Fibroblast of lung (primary cell): Measurements from ENCODE around the gene CADPS. TPM values are rescaled to one million over a fixed set of nuclear protein-coding genes. Genes with fewer than 3 reads are reported as not detected.

ENCODE experiments used
- DNase-seq, 2 donors: peaks; one replicate each; pipeline versions ENCODE4 v3.0.0 to v3.0.0-alpha.2; 2010; ENCODE audit warnings: low read depth in 2 of 2
- H2AFZ ChIP-seq: 2 replicates; pipeline ENCODE4 v1.5.1; 2012; ENCODE audit warnings: low read length, control low read depth, inconsistent platforms
- H3K27ac ChIP-seq: 2 replicates; pipeline ENCODE4 v1.5.1; 2011; ENCODE audit warnings: low read length, control low read depth; ENCODE audit not compliant: insufficient read depth
- H3K27me3 ChIP-seq: 2 replicates; pipeline ENCODE4 v1.5.1; 2011; ENCODE audit warnings: mild to moderate bottlenecking, low read length; ENCODE audit not compliant: control insufficient read depth, insufficient read depth
- H3K36me3 ChIP-seq: 2 replicates; pipeline ENCODE4 v1.5.1; 2011; ENCODE audit warnings: low read length; ENCODE audit not compliant: control insufficient read depth, insufficient read depth
- H3K4me1 ChIP-seq: 2 replicates; pipeline ENCODE4 v1.5.1; 2011; ENCODE audit warnings: low read length; ENCODE audit not compliant: control insufficient read depth, insufficient read depth; ENCODE audit errors: extremely low read depth
- H3K4me2 ChIP-seq: 2 replicates; pipeline ENCODE4 v1.5.1; 2011; ENCODE audit warnings: low read length, control low read depth; ENCODE audit not compliant: insufficient read depth; ENCODE audit errors: extremely low read depth
- H3K4me3 ChIP-seq, 4 experiments: fragments of 200-600 bp in 1 of 4; sonication (generic) in 1 of 4; replicated peaks in 1 of 4; 2 replicates each; pipeline ENCODE4 v1.5.1; 2011 to 2016; ENCODE audit warnings: low read length in 4 of 4, low read depth in 3 of 4, mild to moderate bottlenecking in 3 of 4, control low read depth in 2 of 4, inconsistent platforms in 1 of 4, mixed read lengths in 1 of 4; ENCODE audit not compliant: insufficient read depth in 1 of 4; ENCODE audit errors: control extremely low read depth in 1 of 4
- H3K79me2 ChIP-seq: 2 replicates; pipeline ENCODE4 v1.5.1; 2012; ENCODE audit warnings: mild to moderate bottlenecking, low read length, inconsistent platforms; ENCODE audit not compliant: control insufficient read depth, insufficient read depth
- H3K9ac ChIP-seq: 2 replicates; pipeline ENCODE4 v1.5.1; 2011; ENCODE audit warnings: mild to moderate bottlenecking, low read length, control low read depth; ENCODE audit not compliant: insufficient read depth
- H3K9me3 ChIP-seq: 2 replicates; pipeline ENCODE4 v1.5.1; 2012; ENCODE audit warnings: low read depth, low read length; ENCODE audit not compliant: control insufficient read depth, insufficient read depth
- H4K20me1 ChIP-seq: 2 replicates; pipeline ENCODE4 v1.5.1; 2011; ENCODE audit warnings: low read length; ENCODE audit not compliant: control insufficient read depth, insufficient read depth; ENCODE audit errors: extremely low read depth
- EZH2 ChIP-seq: IDR thresholded peaks from 2 replicates; pipeline ENCODE4 v1.5.1; 2012; ENCODE audit warnings: low read length, control low read depth, mild to moderate bottlenecking; ENCODE audit errors: missing control alignments
- polyA plus RNA-seq, 2 donors: library from polyadenylated mRNA; depleted of rRNA in 1 of 2; stranded (reverse) in 1 of 2; unstranded in 1 of 2; fragments of >200 nt; gene quantifications; 2 replicates each; pipeline ENCODE4 v1.2.1, GENCODE V29; 2011 to 2012; ENCODE audit warnings: missing spikeins in 1 of 2
- total RNA-seq: library from RNA; depleted of rRNA; stranded (reverse); fragments of >200 nt; gene quantifications from 2 replicates; pipeline ENCODE4 v1.2.1, GENCODE V29; 2014
- TF ChIP-seq, protein P1 (sequence below), 2 donors: IDR thresholded peaks in 1 of 2; conservative IDR thresholded peaks in 1 of 2; 1 replicate in 1 of 2; 2 replicates in 1 of 2; pipeline ENCODE4 v1.5.1; 2011 to 2012; ENCODE audit warnings: low read length in 2 of 2, control low read depth in 1 of 2, inconsistent platforms in 1 of 2, low read depth in 1 of 2, mild to moderate bottlenecking in 1 of 2

Gene CADPS
- total and polyA plus RNA-seq, 2 donors (not counting 1 experiment from before 2014, with no cell fraction given): 2.3 to 63.1 TPM

DNA sequence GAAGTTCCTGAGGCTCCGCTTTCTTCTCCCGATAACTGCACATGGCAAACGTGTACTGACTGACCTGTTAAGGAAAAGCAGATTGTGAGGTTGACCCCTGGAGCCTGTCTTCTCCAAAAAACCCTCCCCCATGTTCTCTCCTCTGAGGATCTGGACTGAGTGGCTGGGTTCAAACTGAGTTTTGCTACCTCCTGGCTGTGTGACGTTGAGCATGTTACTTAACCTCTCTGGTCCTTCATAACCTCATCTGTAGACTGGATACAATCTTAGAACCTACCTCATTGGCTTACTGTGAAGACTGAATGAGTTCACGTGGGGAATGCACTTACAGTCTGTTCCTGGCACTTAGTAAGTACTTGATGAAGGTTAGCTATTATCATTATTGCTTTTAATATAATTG lies 317.8 kb downstream of the CADPS start:
- Histone ChIP-seq H3K4me1 (peaks cover 7% of the 10 kb centered on the region), H3K27me3 (no peaks in the 10 kb centered on the region), H2AFZ (no peak overlapping the region), H3K27ac (no peak overlapping the region), H3K9me3 (no peaks in the 10 kb centered on the region), H4K20me1 (no peaks in the 10 kb centered on the region), H3K4me2 (no peak overlapping the region), H3K36me3 (no peaks in the 10 kb centered on the region), H3K4me3 (no peak overlapping the region), H3K79me2 (no peaks in the 10 kb centered on the region), H3K9ac (no peak overlapping the region)
- no peak for DNase-seq
- TF ChIP-seq, protein P1, sequence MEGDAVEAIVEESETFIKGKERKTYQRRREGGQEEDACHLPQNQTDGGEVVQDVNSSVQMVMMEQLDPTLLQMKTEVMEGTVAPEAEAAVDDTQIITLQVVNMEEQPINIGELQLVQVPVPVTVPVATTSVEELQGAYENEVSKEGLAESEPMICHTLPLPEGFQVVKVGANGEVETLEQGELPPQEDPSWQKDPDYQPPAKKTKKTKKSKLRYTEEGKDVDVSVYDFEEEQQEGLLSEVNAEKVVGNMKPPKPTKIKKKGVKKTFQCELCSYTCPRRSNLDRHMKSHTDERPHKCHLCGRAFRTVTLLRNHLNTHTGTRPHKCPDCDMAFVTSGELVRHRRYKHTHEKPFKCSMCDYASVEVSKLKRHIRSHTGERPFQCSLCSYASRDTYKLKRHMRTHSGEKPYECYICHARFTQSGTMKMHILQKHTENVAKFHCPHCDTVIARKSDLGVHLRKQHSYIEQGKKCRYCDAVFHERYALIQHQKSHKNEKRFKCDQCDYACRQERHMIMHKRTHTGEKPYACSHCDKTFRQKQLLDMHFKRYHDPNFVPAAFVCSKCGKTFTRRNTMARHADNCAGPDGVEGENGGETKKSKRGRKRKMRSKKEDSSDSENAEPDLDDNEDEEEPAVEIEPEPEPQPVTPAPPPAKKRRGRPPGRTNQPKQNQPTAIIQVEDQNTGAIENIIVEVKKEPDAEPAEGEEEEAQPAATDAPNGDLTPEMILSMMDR (conservative IDR thresholded peaks at IDR 0.05 in 1 of 2, IDR thresholded peaks at IDR 0.05 in 1 of 2; ENCODE audit: low read depth in 1 of 2, low read length in 2 of 2): no peak

- Histone ChIP-seq H3K79me2 (no peaks in the 10 kb centered on the region), H3K4me2 (no peak overlapping the region), H2AFZ (no peak overlapping the region), H3K4me1 (peaks cover 3% of the 10 kb centered on the region), H3K27me3 (no peaks in the 10 kb centered on the region), H4K20me1 (no peaks in the 10 kb centered on the region), H3K9me3 (no peaks in the 10 kb centered on the region), H3K27ac (no peak overlapping the region), H3K9ac (no peak overlapping the region), H3K36me3 (no peaks in the 10 kb centered on the region), H3K4me3 (no peak overlapping the region)
- no peak for DNase-seq
- TF ChIP-seq EZH2: no peak
- TF ChIP-seq, protein P1 (conservative IDR thresholded peaks at IDR 0.05 in 1 of 2, IDR thresholded peaks at IDR 0.05 in 1 of 2; ENCODE audit: low read depth in 1 of 2, low read length in 2 of 2): no peak
Observed at GRCh38 chr3:62556121-62556815, 318.9 kb downstream of the CADPS start.

- no peak for TF ChIP-seq EZH2
- TF ChIP-seq, protein P1 (conservative IDR thresholded peaks at IDR 0.05 in 1 of 2, IDR thresholded peaks at IDR 0.05 in 1 of 2; ENCODE audit: low read depth in 1 of 2, low read length in 2 of 2): peak; percentile 25 to 36
- Histone ChIP-seq H3K4me3 (no peak overlapping the region), H3K79me2 (no peaks in the 10 kb centered on the region), H3K4me1 (no peaks in the 10 kb centered on the region), H3K27me3 (no peaks in the 10 kb centered on the region), H3K36me3 (no peaks in the 10 kb centered on the region), H4K20me1 (no peaks in the 10 kb centered on the region), H3K4me2 (no peak overlapping the region), H2AFZ (no peak overlapping the region), H3K9me3 (no peaks in the 10 kb centered on the region), H3K9ac (no peak overlapping the region), H3K27ac (no peak overlapping the region)
- peak in 1 of 2 donors; percentile 13 for DNase-seq
Observed at GRCh38 chr3:62554264-62554799, 320.9 kb downstream of the CADPS start.
